Measurements from ENCODE around the gene EDIL3.
"Not testable (repeated sequence)": the region's sequence is repeated elsewhere in the genome, so short reads cannot be mapped to it uniquely, and the experiment has no call there.

Gene EDIL3

GRCh38 chr5:84378961-84379360, 5.7 kb downstream of the EDIL3 start:
- DNase-seq (ENCODE audit: low spot score), result no peak

GRCh38 chr5:84378420-84378819, 6.3 kb downstream of the EDIL3 start:
- no peak for DNase-seq (ENCODE audit: low spot score)

GRCh38 chr5:84376346-84376745, 8.3 kb downstream of the EDIL3 start:
- no peak for DNase-seq (ENCODE audit: low spot score)

- DNase-seq (ENCODE audit: low spot score), result peak; percentile 81
Observed at GRCh38 chr5:84374568-84374967, 10.1 kb downstream of the EDIL3 start.

- DNase-seq (ENCODE audit: low spot score), result no peak
Observed at GRCh38 chr5:84373506-84373905, 11.2 kb downstream of the EDIL3 start.

GRCh38 chr5:84372066-84372695, 12.5 kb downstream of the EDIL3 start:
- DNase-seq (ENCODE audit: low spot score), result no peak

- DNase-seq (ENCODE audit: low spot score), result no peak
Observed at GRCh38 chr5:84370176-84370575, 14.5 kb downstream of the EDIL3 start.

- DNase-seq (ENCODE audit: low spot score), result no peak
Observed at GRCh38 chr5:84364043-84364442, 20.6 kb downstream of the EDIL3 start.

GRCh38 chr5:84362061-84362720, 22.5 kb downstream of the EDIL3 start:
- no peak for DNase-seq (ENCODE audit: low spot score)

- no peak for DNase-seq (ENCODE audit: low spot score)
Observed at GRCh38 chr5:84361572-84361971, 23.1 kb downstream of the EDIL3 start.

- no peak for DNase-seq (ENCODE audit: low spot score)
Observed at GRCh38 chr5:84360056-84360455, 24.6 kb downstream of the EDIL3 start.

- peak; percentile 1 for DNase-seq (ENCODE audit: low spot score)
Observed at GRCh38 chr5:84354101-84354500, 30.6 kb downstream of the EDIL3 start.

GRCh38 chr5:84344788-84345187, 39.9 kb downstream of the EDIL3 start:
- no peak for DNase-seq (ENCODE audit: low spot score)

GRCh38 chr5:84343171-84343570, 41.5 kb downstream of the EDIL3 start:
- DNase-seq (ENCODE audit: low spot score), result no peak

GRCh38 chr5:84332106-84332505, 52.6 kb downstream of the EDIL3 start:
- DNase-seq (ENCODE audit: low spot score), result no peak

GRCh38 chr5:84327591-84327990, 57.1 kb downstream of the EDIL3 start:
- no peak for DNase-seq (ENCODE audit: low spot score)

GRCh38 chr5:84322646-84323045, 62.0 kb downstream of the EDIL3 start:
- DNase-seq (ENCODE audit: low spot score), result no peak

GRCh38 chr5:84317826-84318225, 66.9 kb downstream of the EDIL3 start:
- DNase-seq (ENCODE audit: low spot score), result not testable (repeated sequence)

- DNase-seq (ENCODE audit: low spot score), result not testable (repeated sequence)
Observed at GRCh38 chr5:84312280-84312679, 72.4 kb downstream of the EDIL3 start.

GRCh38 chr5:84309850-84310249, 74.8 kb downstream of the EDIL3 start:
- DNase-seq (ENCODE audit: low spot score), result not testable (repeated sequence)

- no peak for DNase-seq (ENCODE audit: low spot score)
Observed at GRCh38 chr5:84306601-84307000, 78.1 kb downstream of the EDIL3 start.

- DNase-seq (ENCODE audit: low spot score), result no peak
Observed at GRCh38 chr5:84304599-84304998, 80.1 kb downstream of the EDIL3 start.

- no peak for DNase-seq (ENCODE audit: low spot score)
Observed at GRCh38 chr5:84303315-84303714, 81.4 kb downstream of the EDIL3 start.

GRCh38 chr5:84301535-84301934, 83.1 kb downstream of the EDIL3 start:
- DNase-seq (ENCODE audit: low spot score), result peak; percentile 63
